HG02763 (cell line): ENCODE results near the gene TEX54.

ENCODE experiments used
- ATAC-seq: cut with Tn5 transposase; IDR thresholded peaks from one replicate; pipeline ENCODE4 v1.9.1; 2021; ENCODE audit warnings: mild to moderate bottlenecking, moderate library complexity; ENCODE audit not compliant: unreplicated experiment

Gene TEX54

DNA sequence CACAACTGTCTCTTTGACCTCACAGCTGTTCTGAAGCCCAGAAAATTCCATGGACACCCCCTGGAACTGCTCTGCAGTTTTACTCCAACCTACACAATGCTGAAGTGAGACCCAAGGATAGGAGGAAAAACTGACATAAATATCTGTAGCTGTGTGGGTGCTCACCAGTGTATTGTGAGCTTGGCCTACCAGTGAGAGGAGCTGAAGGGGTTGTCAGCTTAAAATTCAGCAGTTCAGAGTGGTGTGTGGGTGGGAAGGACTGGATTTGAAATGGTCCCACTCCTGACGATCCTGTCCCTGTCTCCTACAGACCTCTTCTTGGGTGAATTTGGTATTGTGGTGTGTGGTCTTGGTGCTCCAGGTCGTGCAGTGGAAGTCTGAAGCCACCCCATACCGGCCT, 43.1 kb downstream of the TEX54 start:
- ATAC-seq: no peak

GRCh38 chr11:62788991-62789390, 43.6 kb downstream of the TEX54 start:
- no peak for ATAC-seq

GRCh38 chr11:62787005-62787759, 45.5 kb downstream of the TEX54 start, which contains the start of gene TMEM179B:
TSS of gene TMEM179B (plus strand) at chr11:62787402. CDS start at chr11:62787432, 30 bp downstream.
- ATAC-seq: peak; percentile 64

DNA sequence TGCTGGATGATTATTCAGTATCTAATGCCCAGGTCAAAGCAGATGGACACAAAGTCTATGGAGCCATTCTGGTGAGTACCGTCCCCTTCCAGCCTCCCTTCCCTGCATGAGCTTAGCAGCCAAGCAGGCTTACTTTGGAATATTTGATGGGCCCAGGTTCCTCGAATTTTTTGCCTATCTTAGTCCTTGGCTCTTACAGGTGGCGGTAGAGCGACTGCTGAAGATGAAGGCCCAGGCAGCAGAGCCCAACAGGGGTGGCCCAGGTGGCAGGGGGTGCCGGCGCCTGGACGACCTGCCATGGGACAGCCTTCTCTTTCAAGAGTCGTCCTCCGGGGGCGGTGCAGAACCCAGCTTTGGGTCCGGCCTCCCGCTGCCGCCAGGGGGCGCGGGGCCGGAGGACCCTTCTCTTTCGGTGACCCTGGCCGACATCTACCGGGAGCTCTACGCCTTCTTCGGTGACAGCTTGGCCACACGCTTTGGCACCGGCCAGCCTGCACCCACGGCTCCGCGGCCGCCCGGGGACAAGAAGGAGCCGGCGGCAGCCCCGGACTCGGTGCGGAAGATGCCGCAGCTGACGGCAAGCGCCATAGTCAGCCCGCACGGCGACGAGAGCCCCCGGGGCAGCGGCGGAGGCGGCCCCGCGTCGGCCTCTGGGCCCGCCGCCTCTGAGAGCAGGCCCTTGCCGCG, 46.2 kb downstream of the TEX54 start:
- ATAC-seq: peak; percentile 65

- ATAC-seq: no peak
Measured at GRCh38 chr11:62782753-62783152, 49.9 kb downstream of the TEX54 start.
